NAMALWA (cell line): ENCODE data around the gene C10orf105.
A peak's percentile ranks its signal among the peaks of the same experiment; 100 is the strongest.

Source experiments
- DNase-seq: peaks from one replicate; pipeline ENCODE4 v3.0.0-alpha.2; 2015; ENCODE audit warnings: low spot score

Gene C10orf105

GRCh38 chr10:71719464-71720201, at the start of gene C10orf105:
Gene C10orf105, minus strand, starts transcription at chr10:71719778. Its CDS starts 3,441 bp downstream, at chr10:71716337.
- no peak for DNase-seq

- no peak for DNase-seq
These were observed 48.0 kb upstream of the C10orf105 start for GRCh38 chr10:71767420-71768035.

- DNase-seq: peak; percentile 16
These were observed 47.3 kb upstream of the C10orf105 start for GRCh38 chr10:71766717-71767419.

GRCh38 chr10:71765906-71766716, 46.5 kb upstream of the C10orf105 start:
- DNase-seq: no peak

- DNase-seq: no peak
These were observed 45.8 kb upstream of the C10orf105 start for GRCh38 chr10:71765176-71765904.

- DNase-seq: no peak
These were observed 44.0 kb upstream of the C10orf105 start for GRCh38 chr10:71763352-71764127.

GRCh38 chr10:71762324-71762723, 42.7 kb upstream of the C10orf105 start:
- no peak for DNase-seq

- DNase-seq: no peak
These were observed 42.0 kb upstream of the C10orf105 start for GRCh38 chr10:71761541-71762113.

GRCh38 chr10:71761105-71761511, 41.5 kb upstream of the C10orf105 start:
- DNase-seq: no peak

- DNase-seq: no peak
These were observed 37.9 kb upstream of the C10orf105 start for GRCh38 chr10:71757399-71757922.

GRCh38 chr10:71756311-71757191, 37.0 kb upstream of the C10orf105 start:
- DNase-seq: no peak

- DNase-seq: no peak
These were observed 35.8 kb upstream of the C10orf105 start for GRCh38 chr10:71755179-71755879.

- no peak for DNase-seq
These were observed 35.0 kb upstream of the C10orf105 start for GRCh38 chr10:71754562-71754961.

GRCh38 chr10:71753960-71754505, 34.5 kb upstream of the C10orf105 start:
- DNase-seq: no peak

GRCh38 chr10:71753091-71753959, 33.7 kb upstream of the C10orf105 start:
- no peak for DNase-seq

- peak; percentile 27 for DNase-seq
These were observed 33.0 kb upstream of the C10orf105 start for GRCh38 chr10:71752391-71753090.
